ENCODE results near the gene PTPRG. TPM values are rescaled to one million over a fixed set of nuclear protein-coding genes. Genes with fewer than 3 reads are reported as not detected.

PTPRG gene
- total RNA-seq, 2 experiments from 2014 or later, result 0.10 TPM; not detected in 1

DNA sequence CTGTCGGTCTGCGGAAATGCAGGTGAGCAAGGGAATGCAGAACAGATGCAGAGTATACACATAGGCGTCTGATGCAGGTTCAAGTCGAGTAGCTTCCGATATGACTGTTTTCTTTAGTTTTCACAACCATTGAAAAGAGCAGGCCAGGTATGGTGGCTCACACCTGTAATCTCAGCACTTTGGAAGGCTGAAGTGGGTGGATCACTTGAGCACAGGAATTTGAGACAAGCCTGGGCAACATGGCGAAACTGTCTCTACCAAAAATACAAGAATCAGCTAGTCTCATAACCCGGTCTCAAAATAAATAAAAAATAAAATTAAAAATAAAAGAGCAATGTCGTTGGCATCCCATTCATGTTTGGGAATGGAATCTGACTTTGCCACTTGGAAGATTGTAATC is 101.5 kb downstream of the PTPRG start:
- no peak overlapping the region for H3K4me3 Mint-ChIP-seq
- H3K27ac Mint-ChIP-seq, result no peak overlapping the region
- DNase-seq, result no peak
- no peaks in the 10 kb centered on the region for H3K36me3 Mint-ChIP-seq
- ChIA-PET POLR2A (no interaction called here), CTCF (no interaction called here)
- H3K4me1 Mint-ChIP-seq (ENCODE audit: low read depth), result no peaks in the 10 kb centered on the region
- no peaks in the 10 kb centered on the region for H3K9me3 Mint-ChIP-seq
- intact Hi-C loops (cut with micrococcal nuclease), result no loop called here
- no peaks in the 10 kb centered on the region for H3K27me3 Mint-ChIP-seq

DNA sequence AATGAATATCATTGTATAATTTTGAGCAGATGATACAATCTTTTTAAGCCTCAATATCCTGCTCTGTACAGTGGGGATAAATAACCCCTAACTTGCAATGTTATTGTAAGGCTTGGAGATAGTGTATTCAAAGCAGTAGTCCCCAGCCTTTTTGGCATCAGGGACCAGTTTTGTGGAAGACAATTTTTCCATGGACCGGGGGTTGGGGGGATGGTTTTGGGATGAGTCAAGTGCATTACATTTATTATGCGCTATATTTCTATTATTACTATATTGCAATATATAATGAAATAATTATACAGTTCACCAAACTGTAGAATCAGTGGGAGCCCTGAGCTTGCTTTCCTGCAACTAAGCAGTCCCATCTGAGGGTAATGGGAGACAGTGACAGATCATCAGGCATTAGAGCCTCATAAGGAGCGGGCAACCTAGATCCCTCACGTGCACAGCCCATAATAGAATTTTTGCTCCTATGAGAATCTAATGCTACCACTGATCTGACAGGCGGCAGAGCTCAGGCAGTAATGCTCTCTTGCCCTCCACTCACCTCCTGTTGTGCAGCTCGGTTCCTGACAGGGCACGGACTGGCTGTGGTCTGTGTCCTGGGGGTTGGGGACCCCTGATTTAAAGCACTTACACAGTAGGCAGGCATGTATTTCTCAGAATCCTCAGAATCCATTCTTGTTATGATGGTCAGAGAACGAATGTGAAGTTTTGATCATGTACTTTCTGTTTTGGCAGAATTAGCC is 102.2 kb downstream of the PTPRG start:
- no peaks in the 10 kb centered on the region for H3K9me3 Mint-ChIP-seq
- intact Hi-C loops (cut with micrococcal nuclease), result no loop called here
- H3K36me3 Mint-ChIP-seq, result no peaks in the 10 kb centered on the region
- CTCF ChIA-PET, result no interaction called here
- DNase-seq, result no peak
- H3K4me1 Mint-ChIP-seq (ENCODE audit: low read depth), result no peaks in the 10 kb centered on the region
- POLR2A ChIA-PET, result no interaction called here
- H3K27ac Mint-ChIP-seq, result no peak overlapping the region
- H3K4me3 Mint-ChIP-seq, result no peak overlapping the region
- H3K27me3 Mint-ChIP-seq, result no peaks in the 10 kb centered on the region

DNA sequence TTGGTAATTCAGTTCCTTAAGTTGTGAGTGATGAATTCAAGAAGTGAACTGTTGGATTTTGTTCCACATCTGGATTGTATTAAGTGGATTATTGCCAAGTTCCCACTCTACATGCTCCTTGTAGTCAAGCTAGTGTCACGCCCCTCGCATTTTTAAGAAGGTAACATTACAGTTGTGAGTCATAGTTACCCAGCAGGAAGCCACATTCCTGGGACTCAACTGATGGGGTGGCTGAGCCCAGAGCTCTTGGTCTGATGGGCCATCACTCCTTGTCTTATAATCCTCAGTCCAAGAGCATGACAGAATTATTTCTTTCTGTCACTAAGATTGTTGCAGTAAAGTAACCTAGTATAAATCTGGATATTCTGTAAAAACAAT is 102.7 kb downstream of the PTPRG start:
- intact Hi-C loops (cut with micrococcal nuclease), result no loop called here
- Mint-ChIP-seq H3K4me3 (no peak overlapping the region), H3K27me3 (no peaks in the 10 kb centered on the region), H3K4me1 (ENCODE audit: low read depth) (no peaks in the 10 kb centered on the region), H3K36me3 (no peaks in the 10 kb centered on the region), H3K27ac (no peak overlapping the region), H3K9me3 (no peaks in the 10 kb centered on the region)
- POLR2A ChIA-PET, result no interaction called here
- no peak for DNase-seq
- CTCF ChIA-PET, result no interaction called here

DNA sequence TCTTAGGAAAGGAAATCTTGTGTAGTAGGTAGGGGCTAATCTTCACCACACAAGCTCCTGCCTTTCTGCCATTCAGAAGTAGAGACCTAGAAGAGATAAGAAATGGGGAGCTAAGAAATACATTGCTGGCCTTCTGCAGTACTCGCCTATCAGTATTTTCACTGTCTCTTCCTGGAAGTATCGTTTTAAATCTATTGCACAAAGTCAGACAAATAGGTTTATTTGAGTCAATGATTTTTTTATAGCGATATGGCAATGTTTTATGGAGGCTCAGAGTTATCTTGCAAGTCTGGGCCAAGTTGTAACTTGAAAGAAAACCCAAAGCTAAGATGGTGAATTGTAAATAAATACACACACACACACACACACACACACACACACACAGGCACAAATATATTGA is 103.8 kb downstream of the PTPRG start:
- ChIA-PET CTCF (no interaction called here), POLR2A (no interaction called here)
- no peaks in the 10 kb centered on the region for H3K27me3 Mint-ChIP-seq
- intact Hi-C loops (cut with micrococcal nuclease), result no loop called here
- no peak overlapping the region for H3K4me3 Mint-ChIP-seq
- H3K27ac Mint-ChIP-seq, result no peak overlapping the region
- no peaks in the 10 kb centered on the region for H3K9me3 Mint-ChIP-seq
- no peak for DNase-seq
- H3K4me1 Mint-ChIP-seq (ENCODE audit: low read depth), result no peaks in the 10 kb centered on the region
- no peaks in the 10 kb centered on the region for H3K36me3 Mint-ChIP-seq

DNA sequence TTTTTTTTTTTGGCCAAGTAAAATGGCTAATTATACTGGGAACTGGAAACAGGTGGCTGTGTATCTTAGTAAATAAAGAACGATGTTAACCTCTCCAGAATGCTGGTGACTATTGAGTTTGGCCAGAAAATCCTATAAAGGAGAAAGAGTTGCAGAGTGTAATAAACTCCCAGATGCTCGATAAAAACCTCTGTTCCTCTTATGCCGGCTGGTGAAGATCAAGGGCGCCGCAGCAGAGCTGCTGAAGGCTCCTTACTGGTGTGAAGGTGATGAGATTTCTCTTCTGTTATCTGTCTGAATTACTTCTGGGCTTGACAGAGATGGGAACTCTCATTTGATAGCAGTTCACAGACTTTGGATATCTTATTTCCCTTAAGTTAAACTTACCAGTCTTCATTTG is 104.6 kb downstream of the PTPRG start:
- Mint-ChIP-seq H3K4me3 (no peak overlapping the region), H3K36me3 (no peaks in the 10 kb centered on the region), H3K9me3 (no peaks in the 10 kb centered on the region), H3K27ac (no peak overlapping the region), H3K4me1 (ENCODE audit: low read depth) (no peaks in the 10 kb centered on the region), H3K27me3 (no peaks in the 10 kb centered on the region)
- intact Hi-C loops (cut with micrococcal nuclease), result no loop called here
- DNase-seq, result no peak
- CTCF ChIA-PET, result no interaction called here
- POLR2A ChIA-PET, result no interaction called here

DNA sequence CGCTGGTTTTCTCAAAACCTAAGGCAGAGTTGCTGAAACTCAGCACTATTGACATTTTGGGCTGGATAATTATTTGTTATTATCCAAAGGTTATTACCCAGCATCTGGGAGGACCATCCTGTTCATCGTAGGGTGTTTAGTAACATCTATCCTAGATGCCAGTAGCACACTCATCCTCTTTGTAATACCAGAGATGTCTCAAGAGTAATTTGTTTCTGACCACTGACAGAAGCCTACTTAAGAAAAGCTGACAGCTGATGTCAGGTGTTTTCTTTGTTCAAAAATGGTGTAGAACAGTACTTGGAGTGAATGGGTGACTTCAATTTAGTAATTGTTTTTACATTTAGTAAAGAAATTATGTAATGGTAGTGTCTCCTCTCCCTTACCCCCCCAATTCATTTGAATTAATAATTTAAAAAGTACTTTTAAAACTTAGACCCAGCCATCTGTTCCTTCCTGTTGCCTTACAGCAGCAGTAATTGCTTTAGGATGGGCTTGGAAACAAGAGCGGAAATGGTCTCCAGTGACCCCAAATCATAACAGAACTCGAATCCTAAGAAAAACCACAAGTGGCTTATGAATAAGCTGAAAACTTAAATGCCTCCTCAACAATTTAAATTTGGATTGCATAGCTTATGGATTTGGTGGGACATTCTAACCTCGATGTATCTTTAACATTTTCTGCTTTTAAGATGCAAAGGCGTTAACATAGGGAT is 105.4 kb downstream of the PTPRG start:
- H3K27ac Mint-ChIP-seq, result no peak overlapping the region
- H3K9me3 Mint-ChIP-seq, result no peaks in the 10 kb centered on the region
- no peak for DNase-seq
- no peaks in the 10 kb centered on the region for H3K27me3 Mint-ChIP-seq
- no peak overlapping the region for H3K4me3 Mint-ChIP-seq
- H3K36me3 Mint-ChIP-seq, result no peaks in the 10 kb centered on the region
- intact Hi-C loops (cut with micrococcal nuclease), result no loop called here
- CTCF ChIA-PET, result no interaction called here
- POLR2A ChIA-PET, result no interaction called here
- no peaks in the 10 kb centered on the region for H3K4me1 Mint-ChIP-seq (ENCODE audit: low read depth)

DNA sequence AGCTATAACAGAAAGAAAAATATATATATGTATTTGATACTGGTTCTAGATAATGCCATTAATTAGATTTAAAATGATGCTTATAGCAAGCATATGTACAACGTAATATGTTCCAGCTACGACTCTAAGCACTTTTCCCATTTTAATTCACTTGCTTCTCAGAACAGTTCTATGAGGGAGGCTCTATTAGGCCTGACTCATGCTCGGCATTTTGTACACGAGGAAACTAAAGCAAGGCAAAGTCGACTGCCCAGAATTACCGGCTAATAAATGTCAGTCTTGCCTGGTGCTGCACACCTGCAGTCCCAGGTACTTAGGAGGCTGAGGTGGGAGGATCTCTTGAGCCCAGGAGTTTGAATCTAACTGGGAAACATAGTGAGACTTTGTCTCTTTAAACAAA is 106.0 kb downstream of the PTPRG start:
- Mint-ChIP-seq H3K27ac (no peak overlapping the region), H3K9me3 (no peaks in the 10 kb centered on the region), H3K36me3 (no peaks in the 10 kb centered on the region), H3K27me3 (no peaks in the 10 kb centered on the region), H3K4me1 (ENCODE audit: low read depth) (no peaks in the 10 kb centered on the region), H3K4me3 (no peak overlapping the region)
- CTCF ChIA-PET, result no interaction called here
- DNase-seq, result no peak
- intact Hi-C loops (cut with micrococcal nuclease), result no loop called here
- POLR2A ChIA-PET, result no interaction called here

DNA sequence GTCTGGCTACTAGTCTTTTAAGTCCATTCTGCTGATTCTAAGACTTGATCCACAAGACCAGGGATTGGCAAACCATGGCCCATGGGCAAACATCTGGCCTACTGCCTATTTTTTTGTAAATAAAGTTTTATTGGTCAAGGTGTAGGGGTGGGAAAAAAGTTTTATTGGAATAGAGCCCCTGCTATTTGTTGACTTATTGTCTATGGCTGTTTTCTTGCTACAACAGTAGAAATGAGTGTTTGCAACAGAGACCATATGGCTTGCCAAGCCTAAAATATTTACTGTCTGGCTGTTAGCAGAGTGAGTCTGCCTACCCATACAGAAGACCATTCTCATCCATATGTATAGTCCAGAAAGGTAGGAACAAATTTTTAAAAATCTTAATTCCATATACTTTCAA is 106.4 kb downstream of the PTPRG start:
- no peak for DNase-seq
- ChIA-PET POLR2A (no interaction called here), CTCF (no interaction called here)
- H3K9me3 Mint-ChIP-seq, result no peaks in the 10 kb centered on the region
- no peaks in the 10 kb centered on the region for H3K27me3 Mint-ChIP-seq
- no peak overlapping the region for H3K27ac Mint-ChIP-seq
- no peaks in the 10 kb centered on the region for H3K36me3 Mint-ChIP-seq
- H3K4me1 Mint-ChIP-seq (ENCODE audit: low read depth), result no peaks in the 10 kb centered on the region
- no peak overlapping the region for H3K4me3 Mint-ChIP-seq
- intact Hi-C loops (cut with micrococcal nuclease), result no loop called here

DNA sequence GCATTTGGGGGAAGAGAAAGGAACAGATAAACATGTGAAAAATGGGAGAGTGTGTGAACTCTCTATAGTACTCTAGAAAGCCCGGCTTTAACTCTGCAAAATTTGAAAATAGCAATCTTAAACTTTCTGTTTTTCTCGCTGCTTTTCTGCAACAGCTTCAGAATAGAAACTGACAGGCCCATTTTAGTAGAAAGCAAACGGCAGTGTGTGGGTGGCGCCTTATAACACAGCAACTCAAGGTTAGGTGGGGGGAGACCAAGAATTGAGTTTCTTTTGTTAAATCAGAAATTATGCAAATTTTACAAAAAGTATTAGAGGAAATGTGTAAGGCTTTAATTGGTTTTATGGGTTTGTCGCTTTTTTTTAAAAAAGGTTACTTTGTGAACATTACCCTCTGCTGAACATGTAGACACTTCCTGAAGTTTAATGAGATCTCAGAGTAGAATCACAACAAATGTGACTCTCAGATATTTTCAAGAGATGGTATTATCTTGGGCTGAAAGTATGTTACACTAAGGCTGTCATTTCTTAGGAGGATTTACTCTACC is 107.0 kb downstream of the PTPRG start:
- H3K4me1 Mint-ChIP-seq (ENCODE audit: low read depth), result no peaks in the 10 kb centered on the region
- no peak for DNase-seq
- no peak overlapping the region for H3K4me3 Mint-ChIP-seq
- H3K9me3 Mint-ChIP-seq, result no peaks in the 10 kb centered on the region
- H3K27ac Mint-ChIP-seq, result no peak overlapping the region
- intact Hi-C loops (cut with micrococcal nuclease), result no loop called here
- POLR2A ChIA-PET, result no interaction called here
- H3K36me3 Mint-ChIP-seq, result no peaks in the 10 kb centered on the region
- CTCF ChIA-PET, result no interaction called here
- H3K27me3 Mint-ChIP-seq, result no peaks in the 10 kb centered on the region

DNA sequence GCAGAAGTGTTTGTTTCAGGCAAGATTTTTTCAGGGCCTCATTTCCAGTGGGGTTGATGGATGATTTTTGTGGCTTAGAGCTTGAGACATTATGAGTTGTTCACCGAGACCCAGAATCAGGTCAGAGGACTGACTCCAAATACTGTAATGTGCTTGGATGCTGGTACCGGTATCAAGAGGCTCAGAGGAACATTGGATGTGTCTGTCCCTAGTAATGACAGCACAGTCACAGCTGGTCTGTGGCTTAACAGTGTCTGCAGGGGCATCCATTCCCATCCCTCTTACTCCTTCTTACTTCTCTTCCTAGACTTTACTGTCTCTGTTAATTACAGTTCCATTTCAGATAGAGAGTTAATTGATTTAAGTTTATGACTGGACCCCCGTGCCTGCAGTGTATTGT is 107.8 kb downstream of the PTPRG start:
- Mint-ChIP-seq H3K27ac (no peak overlapping the region), H3K4me1 (ENCODE audit: low read depth) (no peaks in the 10 kb centered on the region), H3K36me3 (no peaks in the 10 kb centered on the region), H3K27me3 (no peaks in the 10 kb centered on the region), H3K4me3 (no peak overlapping the region), H3K9me3 (no peaks in the 10 kb centered on the region)
- ChIA-PET POLR2A (no interaction called here), CTCF (no interaction called here)
- DNase-seq, result no peak
- intact Hi-C loops (cut with micrococcal nuclease), result no loop called here

DNA sequence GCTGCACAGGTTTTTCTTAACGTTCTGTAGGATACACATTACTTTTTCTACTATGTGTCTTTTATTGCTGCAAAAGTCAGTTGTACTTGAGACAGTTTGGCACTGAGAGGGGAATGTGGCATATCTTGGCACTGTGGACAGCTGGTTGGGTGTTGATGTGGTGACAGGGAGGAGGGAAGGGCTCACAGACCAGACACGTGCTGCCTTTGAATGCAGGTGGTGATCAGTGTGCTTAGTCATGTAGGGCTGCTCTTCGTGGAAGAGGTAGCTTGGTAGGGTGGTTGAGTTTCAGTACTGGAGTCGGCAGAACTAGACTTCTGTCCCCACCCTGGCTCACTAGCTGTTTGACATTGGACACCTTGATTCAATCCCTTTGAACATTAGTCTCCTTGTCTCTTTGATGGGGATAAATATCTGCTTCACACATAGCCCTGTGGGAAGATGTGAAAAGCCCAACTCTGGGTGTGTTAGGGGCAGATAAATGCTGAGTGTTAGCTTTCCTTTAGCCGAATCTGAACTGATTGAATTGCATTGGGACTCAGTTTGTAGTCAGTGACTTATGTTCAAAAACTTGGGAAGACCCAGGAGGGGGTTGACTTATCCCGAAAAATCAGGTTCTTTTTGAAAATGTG is 108.4 kb downstream of the PTPRG start:
- Mint-ChIP-seq H3K4me1 (ENCODE audit: low read depth) (no peaks in the 10 kb centered on the region), H3K9me3 (no peaks in the 10 kb centered on the region), H3K27me3 (no peaks in the 10 kb centered on the region), H3K4me3 (no peak overlapping the region), H3K36me3 (no peaks in the 10 kb centered on the region), H3K27ac (no peak overlapping the region)
- ChIA-PET CTCF (no interaction called here), POLR2A (no interaction called here)
- intact Hi-C loops (cut with micrococcal nuclease), result no loop called here
- no peak for DNase-seq

DNA sequence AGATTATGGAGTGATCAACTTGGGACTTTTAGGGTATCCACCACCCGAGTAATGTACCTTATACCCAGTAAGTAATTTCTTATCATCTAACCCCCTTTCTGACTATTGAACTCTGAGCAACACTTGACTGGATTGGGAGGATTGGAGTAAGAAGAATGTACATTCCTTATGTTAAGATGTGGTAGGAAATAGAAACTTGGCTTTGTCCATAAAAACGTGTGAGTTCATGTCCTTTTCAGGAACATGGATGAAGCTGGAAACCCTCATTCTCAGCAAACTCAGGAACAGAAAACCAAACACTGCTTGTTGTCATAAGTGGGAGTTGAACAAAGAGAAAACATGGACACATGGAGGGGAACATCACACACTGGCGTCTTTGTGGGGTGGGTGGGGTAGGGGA is 112.3 kb downstream of the PTPRG start:
- Mint-ChIP-seq H3K4me1 (ENCODE audit: low read depth) (no peaks in the 10 kb centered on the region), H3K36me3 (no peaks in the 10 kb centered on the region), H3K9me3 (no peaks in the 10 kb centered on the region), H3K27me3 (no peaks in the 10 kb centered on the region), H3K27ac (no peak overlapping the region), H3K4me3 (no peak overlapping the region)
- intact Hi-C loops (cut with micrococcal nuclease), result no loop called here
- ChIA-PET POLR2A (no interaction called here), CTCF (no interaction called here)
- no peak for DNase-seq

DNA sequence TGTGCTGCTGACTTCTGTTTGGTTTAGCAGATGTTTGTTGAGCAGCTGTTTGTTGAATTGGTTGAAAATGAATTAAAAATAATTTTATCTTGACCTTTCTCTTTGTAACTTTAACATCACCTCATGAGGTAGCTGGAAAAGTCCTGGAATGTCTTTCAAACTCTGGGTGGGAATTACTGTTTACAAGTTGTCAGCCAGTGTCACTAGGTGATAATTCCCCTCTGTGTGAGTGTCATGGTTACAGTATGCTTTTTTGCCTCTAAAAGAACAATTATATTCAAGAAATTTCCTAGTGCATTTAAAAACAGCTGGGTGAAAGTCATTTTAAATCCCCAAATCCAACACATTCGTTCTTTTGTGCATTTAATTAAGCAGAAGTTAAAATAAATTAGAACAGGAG is 113.2 kb downstream of the PTPRG start:
- H3K36me3 Mint-ChIP-seq, result no peaks in the 10 kb centered on the region
- no peak for DNase-seq
- H3K27ac Mint-ChIP-seq, result no peak overlapping the region
- CTCF ChIA-PET, result no interaction called here
- no peak overlapping the region for H3K4me3 Mint-ChIP-seq
- H3K4me1 Mint-ChIP-seq (ENCODE audit: low read depth), result no peaks in the 10 kb centered on the region
- H3K27me3 Mint-ChIP-seq, result no peaks in the 10 kb centered on the region
- H3K9me3 Mint-ChIP-seq, result no peaks in the 10 kb centered on the region
- intact Hi-C loops (cut with micrococcal nuclease), result no loop called here
- POLR2A ChIA-PET, result no interaction called here

Measured in activated CD4-positive, alpha-beta memory T cell treated with anti-CD3 and anti-CD28 coated beads for 36 hours (primary cell).